ENCODE measurements around the gene ZNF443.

DNA sequence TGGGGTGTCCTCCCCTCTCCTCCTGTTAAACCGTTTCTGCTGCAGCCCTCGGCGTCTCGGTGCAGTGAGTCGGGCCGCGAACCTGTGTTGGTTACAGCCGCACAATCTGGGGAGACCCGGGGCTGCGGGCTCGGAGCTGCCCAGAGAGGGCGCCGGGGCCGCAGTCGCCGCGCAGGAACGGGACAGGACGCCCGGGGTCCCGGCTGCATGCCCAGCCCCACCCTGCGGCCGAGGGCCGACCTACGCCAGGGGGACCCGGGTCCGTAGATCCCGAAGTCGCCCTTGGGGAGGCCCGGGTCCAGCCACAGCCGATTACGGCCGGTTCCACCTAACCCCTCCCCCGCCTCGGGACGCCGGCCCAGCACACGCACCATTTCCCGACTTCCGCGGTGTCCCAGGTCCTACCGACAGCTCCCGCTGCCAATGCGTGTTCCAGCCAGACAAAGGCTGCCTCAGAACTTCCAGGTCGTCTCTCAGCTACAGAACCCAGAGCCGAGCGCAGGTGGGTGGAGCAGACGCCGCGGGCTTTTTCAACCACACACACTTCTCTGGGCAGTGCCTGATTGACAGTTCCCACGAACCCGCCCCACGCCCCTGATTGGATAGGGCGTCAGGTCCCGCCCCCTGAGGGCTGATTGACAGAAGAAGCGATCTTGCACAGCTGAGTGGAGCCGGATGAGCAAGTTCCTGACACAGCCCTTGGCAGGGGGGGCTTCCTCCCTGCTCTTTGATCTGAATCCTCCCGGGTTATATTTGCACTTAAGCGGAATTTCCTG lies at the start of gene ZNF443:
- no peak for TF ChIP-seq POLR2AphosphoS5 (IDR thresholded peaks at IDR 0.05; ENCODE audit: low read depth, low read length)
- TF ChIP-seq, protein P1, sequence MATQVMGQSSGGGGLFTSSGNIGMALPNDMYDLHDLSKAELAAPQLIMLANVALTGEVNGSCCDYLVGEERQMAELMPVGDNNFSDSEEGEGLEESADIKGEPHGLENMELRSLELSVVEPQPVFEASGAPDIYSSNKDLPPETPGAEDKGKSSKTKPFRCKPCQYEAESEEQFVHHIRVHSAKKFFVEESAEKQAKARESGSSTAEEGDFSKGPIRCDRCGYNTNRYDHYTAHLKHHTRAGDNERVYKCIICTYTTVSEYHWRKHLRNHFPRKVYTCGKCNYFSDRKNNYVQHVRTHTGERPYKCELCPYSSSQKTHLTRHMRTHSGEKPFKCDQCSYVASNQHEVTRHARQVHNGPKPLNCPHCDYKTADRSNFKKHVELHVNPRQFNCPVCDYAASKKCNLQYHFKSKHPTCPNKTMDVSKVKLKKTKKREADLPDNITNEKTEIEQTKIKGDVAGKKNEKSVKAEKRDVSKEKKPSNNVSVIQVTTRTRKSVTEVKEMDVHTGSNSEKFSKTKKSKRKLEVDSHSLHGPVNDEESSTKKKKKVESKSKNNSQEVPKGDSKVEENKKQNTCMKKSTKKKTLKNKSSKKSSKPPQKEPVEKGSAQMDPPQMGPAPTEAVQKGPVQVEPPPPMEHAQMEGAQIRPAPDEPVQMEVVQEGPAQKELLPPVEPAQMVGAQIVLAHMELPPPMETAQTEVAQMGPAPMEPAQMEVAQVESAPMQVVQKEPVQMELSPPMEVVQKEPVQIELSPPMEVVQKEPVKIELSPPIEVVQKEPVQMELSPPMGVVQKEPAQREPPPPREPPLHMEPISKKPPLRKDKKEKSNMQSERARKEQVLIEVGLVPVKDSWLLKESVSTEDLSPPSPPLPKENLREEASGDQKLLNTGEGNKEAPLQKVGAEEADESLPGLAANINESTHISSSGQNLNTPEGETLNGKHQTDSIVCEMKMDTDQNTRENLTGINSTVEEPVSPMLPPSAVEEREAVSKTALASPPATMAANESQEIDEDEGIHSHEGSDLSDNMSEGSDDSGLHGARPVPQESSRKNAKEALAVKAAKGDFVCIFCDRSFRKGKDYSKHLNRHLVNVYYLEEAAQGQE (IDR thresholded peaks at IDR 0.05; ENCODE audit: insufficient read depth in 1 of 2, low read depth in 2 of 2, low read length in 2 of 2) = no peak
- no peak for TF ChIP-seq TAF1 (IDR thresholded peaks at IDR 0.05; ENCODE audit: borderline replicate concordance, insufficient read depth, low read length)
- no peak for TF ChIP-seq SIN3A (IDR thresholded peaks at IDR 0.05; ENCODE audit: borderline replicate concordance, insufficient read depth, low read length)
- no peak for TF ChIP-seq FOXP2 (optimal IDR thresholded peaks at IDR 0.05; ENCODE audit: borderline replicate concordance, extremely low read depth, extremely low read length, insufficient read depth)

All from PFSK-1 (cell line).